NCI-H187 (cell line): ENCODE data around the gene PTPRH.
"Not testable (repeated sequence)": the region's sequence is repeated elsewhere in the genome, so short reads cannot be mapped to it uniquely, and the experiment has no call there.

Source experiments
- DNase-seq, 2 experiments: peaks; one replicate each; lab custom pipeline; 2025; lab: John Stamatoyannopoulos, UW

Gene PTPRH

DNA sequence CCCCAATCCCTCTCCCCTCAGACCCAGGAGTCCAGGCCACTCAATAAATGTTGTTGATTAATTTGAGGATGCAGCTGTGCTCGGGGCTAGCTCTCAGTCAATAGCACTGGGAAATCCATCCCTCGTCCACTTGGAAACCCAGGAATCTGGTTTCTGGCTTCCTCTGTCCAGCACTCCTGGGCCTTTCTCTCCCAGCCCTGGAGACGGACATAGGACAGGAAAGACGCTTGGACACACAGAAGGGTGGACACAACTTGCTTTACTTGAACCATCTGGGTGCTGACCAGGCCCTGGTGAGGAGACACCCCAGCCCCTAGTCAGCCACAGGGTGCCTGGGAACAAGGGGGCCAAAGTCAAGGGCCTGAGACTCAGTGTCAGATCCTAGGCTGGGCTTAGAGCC is 50.9 kb downstream of the PTPRH start:
- no peak for DNase-seq

DNA sequence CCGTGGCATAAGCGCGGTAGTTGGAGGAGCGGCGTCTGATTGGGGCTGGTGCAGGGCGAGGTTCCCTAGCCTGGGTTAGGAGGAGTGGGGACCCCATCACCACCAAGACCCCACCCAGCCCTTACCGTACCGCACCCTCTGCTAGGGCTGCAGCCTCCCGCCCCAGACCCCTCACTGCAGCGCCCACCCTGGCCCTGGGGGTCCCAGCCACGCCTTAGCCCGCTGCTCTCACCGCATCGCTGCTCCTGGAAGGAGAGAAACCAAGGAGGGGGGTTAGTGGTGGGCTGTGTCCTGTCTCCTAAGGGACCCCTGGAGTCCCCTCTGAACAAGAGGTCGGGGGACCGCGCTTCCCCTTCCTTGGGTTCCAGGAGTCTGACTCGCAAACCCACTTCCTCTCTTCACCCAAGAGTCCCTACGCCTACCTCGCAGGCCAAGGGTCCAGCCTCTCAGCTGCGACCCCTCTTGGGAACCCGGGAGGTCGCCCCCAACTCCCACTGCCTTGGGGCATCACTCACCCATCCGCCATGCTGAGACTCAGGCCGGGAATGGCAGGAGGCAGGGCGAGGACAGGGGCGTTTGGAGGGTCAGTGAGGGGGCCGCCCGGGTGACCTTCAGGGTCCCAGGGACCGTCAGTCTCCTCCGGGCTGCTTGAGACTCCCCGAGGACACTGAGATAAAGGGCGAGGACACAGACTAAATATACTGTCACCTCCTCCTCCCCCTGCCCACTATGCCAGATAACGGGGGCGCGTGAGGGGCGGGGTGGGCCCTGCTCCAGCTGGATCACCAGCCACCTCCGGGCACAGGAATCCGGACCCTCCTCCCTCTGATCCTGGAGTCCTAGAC is 52.0 kb downstream of the PTPRH start, which contains the start of gene TNNI3:
Gene TNNI3, minus strand, starts transcription at position 669 of the 845 bp plus-strand sequence. Its CDS starts 143 bp downstream, at position 526.
- DNase-seq = no peak

DNA sequence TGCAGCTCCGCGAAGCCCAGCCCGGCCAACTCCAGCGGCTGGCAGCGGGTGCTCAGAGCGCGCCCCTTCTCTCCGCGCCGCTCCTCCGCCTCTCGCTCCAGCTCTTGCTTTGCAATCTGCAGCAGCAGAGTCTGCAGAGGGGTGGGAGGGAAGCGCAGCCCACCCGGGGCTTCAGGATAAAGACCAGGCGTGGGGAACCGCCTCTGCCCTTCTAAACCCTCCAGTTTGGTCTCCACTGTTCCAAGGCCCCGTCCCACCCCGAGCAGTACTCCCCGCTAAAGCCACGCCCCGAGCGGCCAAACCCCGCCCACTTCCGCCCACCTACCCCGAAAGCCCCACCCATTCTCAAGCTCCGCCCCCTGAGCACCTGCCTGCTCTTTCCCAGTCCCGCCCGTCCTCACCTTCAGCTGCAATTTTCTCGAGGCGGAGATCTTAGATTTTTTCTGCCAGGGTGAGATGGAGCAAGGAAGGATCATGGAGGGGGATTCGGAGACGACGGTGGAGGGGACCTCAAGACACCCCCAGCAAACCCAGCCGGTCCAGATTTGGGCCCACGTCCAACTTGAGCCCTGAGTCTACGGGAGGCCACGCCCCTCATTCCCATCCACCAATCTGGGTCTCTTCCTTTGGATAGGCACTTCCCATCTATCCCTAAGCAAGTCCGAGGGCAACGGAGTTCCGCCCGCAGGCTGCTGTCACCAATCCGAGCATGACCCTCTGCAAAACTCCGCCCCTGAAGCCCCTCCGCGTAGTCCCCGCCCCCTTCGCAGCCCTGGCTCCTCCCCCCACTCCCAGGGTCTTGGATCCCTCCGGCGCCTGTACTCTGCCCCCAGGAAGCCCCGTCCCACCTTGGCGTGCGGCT is 52.9 kb downstream of the PTPRH start:
- DNase-seq = peak; percentile 52 to 63

DNA sequence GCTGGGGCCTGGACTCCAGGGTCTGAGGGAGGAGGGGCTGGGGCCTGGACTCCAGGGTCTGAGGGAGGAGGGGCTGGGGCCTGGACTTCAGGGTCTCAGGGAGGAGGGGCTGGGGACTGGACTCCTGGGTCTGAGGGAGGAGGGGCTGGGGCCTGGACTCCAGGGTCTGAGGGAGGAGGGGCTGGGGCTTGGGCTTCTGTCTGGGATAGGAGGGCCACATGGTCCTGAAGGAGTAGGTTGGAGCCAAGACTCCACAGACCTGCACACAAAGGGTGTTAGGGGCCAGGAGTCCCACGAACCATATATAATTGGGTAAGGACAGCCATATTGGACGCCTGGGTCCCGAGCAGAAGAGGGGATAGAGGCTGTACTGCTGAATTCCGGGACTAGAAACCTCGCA is 53.5 kb downstream of the PTPRH start:
- not testable (repeated sequence) for DNase-seq

DNA sequence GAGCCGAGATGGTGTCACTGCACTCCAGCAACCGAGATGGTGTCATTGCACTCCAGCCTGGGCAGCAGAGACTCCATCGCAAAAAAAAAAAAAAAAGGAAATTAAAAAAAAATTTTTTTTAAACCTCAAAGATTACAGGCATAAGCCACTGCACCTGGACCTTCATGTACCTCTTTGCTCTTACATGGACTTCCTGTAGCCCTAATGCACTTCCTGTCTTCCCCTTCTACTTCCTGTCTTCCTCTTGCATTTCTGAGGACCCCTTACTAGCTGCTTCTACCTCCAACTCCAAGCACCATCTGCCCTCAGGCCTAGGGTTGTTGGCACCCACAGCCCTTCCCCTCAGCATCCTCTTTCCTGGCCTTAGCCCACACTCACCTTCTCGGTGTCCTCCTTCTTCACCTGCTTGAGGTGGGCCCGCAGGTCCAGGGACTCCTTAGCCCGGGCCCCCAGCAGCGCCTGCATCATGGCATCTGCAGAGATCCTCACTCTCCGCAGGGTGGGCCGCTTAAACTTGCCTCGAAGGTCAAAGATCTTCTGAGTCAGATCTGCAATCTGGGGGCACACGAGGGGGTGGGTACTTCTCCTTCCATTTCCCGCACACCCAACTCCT is 55.5 kb downstream of the PTPRH start:
- DNase-seq = no peak

DNA sequence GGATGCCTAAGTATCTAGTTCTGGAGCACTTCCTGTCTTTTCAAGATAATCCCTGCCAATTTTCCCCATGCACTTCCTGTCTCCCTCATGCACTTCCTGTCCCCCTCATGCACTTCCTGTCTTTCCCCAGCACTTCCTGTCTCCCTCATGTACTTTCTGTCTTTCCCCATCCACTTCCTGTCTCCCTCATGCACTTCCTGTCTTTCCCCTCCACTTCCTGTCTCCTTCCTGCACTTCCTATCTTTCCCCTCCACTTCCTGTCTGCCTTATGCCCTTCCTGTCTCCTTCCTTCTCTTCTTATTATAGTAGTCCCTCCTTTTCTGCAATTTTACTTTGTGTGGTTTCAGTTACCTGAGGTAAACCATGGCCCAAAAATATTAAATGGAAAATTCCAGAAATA is 57.3 kb downstream of the PTPRH start:
- no peak for DNase-seq

DNA sequence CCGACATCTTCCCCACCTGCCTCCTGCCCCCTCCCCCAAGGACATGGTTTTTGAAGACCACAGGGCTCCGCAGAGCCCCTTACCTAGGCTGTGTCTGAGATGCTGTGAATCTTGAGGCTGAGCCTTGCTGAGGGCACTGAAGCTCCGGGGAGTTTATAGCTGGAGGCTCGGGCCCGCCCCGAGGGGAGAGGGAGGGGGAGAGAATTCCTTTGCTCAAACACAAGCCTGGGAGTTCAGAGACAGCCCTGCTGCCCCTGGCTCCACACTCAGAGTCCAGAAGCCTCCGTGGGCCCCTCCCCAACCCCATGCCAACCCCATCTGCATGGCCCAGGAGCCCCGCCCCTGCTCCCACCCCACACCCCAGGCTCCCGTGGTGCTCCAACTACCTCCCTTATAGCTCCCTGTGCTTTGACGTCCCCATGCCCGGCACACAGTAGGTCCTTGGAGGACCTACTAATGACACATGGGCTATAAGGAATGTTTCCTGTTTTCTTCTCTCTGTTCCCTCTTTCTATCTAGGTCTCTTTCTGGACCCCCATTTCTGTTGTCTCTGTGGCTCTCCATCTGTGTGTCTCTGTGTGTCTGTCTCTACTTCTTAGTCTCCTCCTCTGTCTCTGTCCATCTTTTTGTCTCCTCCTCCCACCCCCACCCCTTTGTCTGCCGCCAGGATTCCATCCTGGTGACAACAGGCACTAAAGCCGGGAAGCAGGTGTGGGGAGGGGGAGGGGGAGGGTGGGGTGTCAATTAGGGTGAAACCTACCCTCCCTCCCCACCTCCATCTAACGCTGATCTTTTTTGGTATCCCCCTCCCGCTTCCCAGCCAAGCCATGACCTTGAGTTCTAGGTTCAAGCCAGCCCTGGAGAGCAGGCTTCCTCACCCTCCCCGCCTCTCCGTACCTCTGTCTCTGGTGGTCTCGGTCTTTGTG is 60.0 kb downstream of the PTPRH start, which contains the start of gene TNNT1:
Gene TNNT1, minus strand, starts transcription at position 129 of the 926 bp plus-strand sequence. CDS start 2,049 bp downstream, outside the sequence.
- DNase-seq = no peak

DNA sequence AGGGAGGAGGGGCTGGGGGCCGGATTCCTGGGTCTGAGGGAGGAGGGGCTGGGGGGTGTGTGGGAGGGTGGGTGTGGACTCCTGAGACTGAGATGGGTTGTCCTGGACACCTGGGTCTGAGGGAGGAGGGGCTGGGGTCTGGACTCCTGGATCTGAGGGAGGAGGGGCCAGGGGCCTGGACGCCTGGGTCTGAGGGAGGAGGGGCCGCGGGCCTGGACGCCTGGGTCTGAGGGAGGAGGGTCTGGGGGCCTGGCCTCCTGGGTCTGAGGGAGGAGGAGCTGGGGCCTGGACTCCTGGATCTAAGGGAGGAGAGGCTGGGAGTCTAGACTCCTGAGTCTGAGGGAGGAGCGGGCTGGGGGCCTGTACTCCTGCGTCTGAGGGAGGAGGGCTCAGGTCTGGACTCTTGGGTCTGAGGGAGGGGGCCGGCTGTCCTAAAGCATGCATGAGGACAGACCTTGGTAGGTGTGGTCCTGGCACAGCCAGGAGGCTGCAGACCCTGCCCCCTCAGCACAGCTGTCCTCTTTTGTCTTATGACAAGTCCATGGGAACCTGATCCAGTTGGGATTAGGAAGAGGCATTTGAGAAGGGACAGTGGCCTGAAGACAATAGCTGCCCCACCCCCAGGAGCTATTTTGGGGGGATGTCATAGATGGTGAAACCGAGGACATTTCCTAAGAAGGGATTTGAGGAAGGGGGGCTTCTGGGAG is 61.6 kb downstream of the PTPRH start:
- DNase-seq = no peak

DNA sequence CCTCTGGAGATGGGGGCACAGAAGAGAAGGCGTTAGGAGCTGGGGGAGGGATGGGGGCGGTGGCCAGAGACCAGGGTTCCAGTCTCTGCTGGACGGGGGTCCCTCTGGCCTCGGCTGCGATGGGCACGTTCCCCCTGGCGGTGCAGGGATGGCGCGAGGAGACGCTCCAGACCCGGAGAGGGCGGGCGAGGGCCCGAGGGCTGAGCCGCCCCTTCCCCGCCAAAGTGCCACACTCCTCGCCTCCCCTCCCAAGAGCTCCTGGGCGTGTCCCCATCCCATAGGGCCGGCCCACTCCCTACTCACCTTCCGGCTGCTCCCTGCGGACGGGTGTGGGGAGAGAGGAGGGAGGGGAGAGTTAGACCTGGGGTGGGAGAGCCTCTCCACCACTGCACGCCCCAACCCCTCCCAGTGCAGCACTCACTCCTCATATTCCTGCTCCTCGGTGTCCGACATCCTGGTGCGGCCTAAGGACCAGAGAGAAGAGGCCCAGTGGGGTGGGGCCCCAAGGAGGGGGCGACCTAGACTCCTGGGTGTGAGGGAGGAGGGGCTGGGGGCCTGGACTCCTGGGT is 62.5 kb downstream of the PTPRH start:
- peak in 1 of 2 experiments; percentile 29 for DNase-seq

DNA sequence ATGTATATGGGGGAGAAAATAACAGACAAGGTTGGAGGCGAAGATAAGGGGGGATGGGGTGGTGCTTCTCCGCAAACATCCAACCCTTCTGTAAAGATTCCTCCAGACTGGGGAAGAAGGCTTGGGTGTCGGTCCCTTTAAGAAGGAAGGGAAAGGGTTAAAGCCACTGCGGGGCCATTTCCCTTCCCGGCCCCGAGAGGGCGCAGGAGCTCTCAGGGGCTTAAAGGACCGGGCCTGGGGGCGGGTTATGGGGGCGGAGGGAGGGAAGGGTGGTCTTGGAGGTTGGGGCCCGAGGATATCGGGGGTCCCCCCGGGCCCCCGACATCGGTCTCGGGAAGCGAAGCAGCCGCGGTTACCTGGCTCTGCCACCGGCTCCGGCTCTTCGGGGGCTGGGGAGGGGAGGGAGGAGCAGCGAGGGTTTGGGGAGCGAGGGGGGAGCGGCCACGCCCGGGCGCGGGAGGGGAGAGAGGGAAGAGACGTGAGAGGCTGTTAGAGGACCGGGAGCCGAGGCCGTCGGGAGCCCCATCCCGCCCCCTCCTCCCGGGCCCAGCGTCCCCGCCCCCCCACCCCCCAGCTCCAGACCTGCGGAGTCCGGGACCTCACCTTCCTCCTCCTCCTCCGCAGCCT is 63.1 kb downstream of the PTPRH start:
- no peak for DNase-seq

DNA sequence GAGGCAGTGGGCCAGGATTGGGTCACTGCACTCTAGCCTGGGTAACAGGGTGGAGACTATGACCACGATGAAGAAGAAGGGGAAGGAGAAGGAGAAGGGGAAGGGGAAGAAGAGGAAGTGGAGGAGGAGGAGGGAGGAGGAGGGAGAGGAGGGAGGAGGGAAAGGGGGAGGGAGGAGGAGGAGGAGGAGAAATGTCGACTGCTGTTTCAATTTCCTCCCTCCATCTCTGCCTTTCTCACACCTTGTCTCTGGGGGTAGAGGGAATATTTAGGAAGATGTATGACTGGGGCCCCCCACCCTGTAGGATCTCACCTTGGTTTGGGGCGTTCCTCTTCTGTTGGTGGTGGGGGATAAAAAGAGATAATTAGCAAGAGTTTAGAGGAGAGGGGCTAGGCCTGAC is 64.1 kb downstream of the PTPRH start:
- no peak for DNase-seq

DNA sequence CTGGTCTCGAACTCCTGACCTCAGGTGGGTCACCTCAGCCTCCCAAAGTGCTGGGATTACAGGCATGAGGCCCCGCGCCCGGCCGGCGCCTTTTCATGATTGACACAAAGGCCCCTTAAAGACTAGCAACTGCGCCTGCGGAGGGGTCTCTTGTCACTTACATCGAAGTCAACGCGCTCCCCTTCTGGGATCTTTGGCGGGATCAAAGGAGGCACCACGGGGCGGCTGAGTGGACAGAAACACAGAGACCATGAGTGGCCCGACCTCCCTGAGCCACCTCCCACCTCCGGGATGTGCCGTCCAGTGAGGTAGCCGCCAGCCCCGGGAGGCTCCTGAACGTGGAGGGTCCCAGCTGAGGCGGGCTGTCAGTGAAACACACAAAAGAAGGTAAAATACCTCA is 67.6 kb downstream of the PTPRH start:
- no peak for DNase-seq

DNA sequence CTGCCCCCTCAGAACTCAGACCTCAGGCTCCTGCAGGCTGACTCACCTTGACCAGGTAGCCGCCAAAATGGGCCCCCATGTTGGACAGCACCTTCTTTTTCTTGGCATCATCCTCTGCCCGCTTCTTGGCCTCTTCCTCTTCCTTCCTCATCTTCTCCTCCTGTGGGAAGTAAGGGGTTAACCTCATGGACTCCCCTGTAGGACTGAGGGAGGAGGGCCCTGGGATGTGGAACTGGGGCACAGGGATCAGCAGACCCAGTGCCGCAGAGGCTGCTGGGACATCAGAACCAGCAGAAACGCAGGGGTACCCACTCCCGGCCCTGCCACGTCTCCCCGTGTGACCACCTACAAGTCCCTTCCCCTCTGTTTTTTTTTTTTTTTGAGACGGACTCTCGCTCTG is 71.4 kb downstream of the PTPRH start:
- DNase-seq = no peak

DNA sequence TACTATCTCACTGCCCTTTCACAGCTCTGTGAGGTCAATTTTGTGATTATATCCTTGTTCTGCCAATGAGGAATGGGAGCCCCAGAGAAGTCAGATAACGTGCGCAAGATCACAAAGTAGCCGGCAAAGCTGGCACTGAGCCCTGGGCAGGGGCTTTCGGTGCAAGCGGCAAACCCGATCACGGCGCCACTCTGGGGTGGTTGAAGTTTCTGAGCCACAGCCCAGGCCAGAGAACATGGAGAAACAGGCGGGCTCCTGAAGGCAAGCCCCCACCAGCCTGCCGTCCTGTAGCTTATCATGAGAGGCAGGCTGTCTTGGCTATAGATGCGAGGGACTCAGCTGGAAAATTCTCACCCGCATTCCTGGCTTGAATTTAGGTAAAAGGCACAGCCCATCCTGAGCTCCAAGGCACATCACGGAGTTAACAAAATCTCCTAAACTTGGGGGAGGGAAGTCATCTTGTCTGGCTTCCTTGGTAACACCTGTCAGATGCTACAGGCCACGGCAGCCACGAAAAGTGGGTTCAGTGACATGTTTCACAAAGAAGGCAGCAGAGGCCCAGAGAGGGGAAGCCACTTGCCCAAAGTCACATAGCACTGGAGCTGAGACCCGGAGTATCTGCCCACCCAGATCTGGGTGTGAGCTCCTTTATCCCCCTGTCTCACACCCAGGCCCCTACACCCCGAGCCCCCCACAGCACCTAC is 72.8 kb downstream of the PTPRH start:
- no peak for DNase-seq

DNA sequence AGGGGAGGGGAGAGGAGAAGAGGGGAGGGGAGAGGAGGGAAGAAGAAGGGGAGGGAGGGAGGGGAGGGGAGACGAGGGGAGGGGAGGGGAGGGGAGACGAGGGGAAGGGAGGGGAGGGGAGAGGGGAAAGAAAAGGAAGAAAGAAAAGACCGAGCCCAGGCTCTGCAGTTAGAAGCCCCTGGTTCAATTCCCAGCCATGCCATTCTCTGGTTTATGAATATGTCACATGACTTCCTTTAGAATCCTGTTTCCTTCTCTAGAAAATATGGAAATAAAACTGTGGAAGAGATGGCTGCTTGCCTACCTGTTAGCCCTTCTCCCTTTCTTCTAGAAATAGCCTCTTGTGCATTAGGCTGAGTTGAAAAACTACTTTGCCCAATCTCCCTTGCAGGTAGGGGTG is 74.6 kb downstream of the PTPRH start:
- no peak for DNase-seq

DNA sequence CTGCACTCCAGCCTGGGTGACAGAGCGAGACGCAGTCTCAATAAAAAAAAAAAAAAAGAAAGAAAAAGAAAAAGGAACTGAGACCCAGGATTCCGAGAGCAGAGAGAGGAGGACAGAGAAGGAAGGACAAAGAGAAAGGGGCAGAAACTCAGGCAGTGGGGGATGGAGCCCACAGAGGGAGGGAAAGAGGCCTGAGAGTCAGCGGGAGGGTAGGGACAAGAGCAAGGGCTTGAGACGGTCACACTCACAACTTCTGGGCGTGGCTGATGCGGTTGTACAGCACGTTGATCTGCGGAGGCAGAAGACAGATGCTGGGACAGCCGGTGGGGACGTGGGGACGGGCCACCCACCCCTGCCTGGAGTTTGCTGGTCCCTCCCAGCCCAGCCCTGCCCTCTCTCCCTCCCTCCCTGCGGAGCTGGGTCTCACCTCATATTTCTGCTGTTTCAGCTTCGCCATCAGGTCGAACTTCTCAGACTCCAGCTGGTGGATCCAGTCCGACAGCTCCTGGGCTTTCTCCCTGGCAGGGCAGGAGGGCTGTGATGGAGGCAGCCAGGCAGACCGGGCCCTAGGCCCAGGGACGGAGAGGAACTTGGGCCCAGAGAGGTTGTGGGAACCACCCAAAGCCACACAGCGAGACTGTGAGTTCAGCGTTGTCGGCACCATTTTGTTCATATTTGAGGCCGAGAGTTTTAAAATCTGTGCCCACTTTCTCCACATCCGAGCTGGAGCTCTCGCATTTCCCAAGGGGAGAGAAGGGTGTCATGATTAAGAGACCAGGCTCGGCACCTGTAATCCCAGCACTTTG is 75.5 kb downstream of the PTPRH start:
- no peak for DNase-seq

DNA sequence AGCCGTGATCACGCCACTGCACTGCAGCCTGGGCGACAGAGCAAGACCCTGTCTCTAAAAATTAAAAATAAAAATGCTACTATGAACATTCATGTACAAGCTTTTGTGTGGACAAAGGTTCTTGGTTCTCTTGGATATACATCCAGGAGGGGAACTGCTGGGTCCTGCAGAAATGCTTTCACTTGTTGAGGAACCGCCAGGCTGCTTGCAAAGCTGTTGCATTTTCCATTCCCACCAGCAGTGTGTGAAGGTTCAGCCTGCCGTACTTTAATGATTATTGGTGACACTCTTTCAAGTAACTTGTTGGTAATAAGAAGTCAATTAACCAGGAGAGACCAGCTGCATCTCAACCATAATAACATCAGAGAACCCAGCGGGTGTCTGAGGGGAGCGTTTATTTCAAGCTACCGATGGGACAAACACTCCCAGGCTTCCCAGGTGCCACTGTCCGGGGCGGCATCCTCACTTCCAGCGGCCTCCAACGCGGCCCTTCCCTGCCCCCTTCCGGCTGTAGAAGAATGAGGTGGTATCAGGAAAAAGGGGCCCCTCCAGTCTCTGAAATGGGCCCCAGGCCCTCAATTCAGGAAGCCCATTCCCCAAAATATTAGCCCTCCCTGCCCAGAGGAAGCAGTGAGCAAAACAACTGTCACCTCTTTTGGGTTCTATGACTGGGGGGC is 76.7 kb downstream of the PTPRH start:
- DNase-seq = no peak

DNA sequence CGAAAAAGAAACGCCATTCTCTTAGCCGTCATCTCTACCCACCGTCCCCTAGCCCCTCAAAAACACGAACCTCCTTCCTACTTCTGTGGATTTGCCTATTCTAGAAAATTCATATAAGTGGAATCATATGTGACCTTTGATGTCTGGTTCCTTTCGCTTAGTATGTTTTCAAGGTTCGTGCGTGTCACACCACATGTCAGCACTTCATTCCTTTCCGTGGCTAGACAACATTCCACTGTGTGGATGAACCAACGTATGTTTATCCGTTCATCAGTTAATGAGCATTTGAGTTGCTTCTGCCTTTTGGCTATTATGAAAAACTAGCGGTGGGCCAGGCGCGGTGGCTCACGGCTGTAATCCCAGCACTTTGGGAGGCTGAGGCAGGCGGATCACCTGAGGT is 77.9 kb downstream of the PTPRH start:
- DNase-seq = no peak
